HepG2 (cell line): ENCODE results near the gene C1RL. TPM values are rescaled to one million over a fixed set of nuclear protein-coding genes. Genes with fewer than 3 reads are reported as not detected.

Experiments
- ATAC-seq: fragments of 200-7000 bp; cut with Tn5 transposase; 3 replicates; pipeline ENCODE4 v1.9.1; 2020; ENCODE audit warnings: mild to moderate bottlenecking, moderate library complexity
- BruUV-seq: library from RNA; stranded (reverse); fragments of 400-500 nt; replicated peaks from 2 replicates; lab custom pipeline; 2021; lab: Mats Ljungman, UMichigan
- CTCF ChIA-PET: fragments of 300-600 bp; formaldehyde crosslinking; extraction: SDS; loops from one replicate; lab custom pipeline; 2021; ENCODE audit warnings: low total read pairs, inconsistent platforms, low intra/inter-chr PET ratio; lab: Yijun Ruan, JAX
- POLR2A ChIA-PET: fragments of 350-600 bp; sonication (Branson Sonifier 250); formaldehyde crosslinking; loops from one replicate; lab custom pipeline; 2020; ENCODE audit warnings: antibody characterized with exemption, inconsistent platforms; lab: Yijun Ruan, JAX
- DNase-seq: peaks from one replicate; pipeline ENCODE4 v3.0.0-alpha.2; 2015; ENCODE audit warnings: low spot score
- FAIRE-seq: peaks from 3 replicates; lab custom pipeline; 2011; peaks lifted over from hg19 to GRCh38; lab: Jason Lieb, UNC
- H2AFZ ChIP-seq: one replicate; pipeline ENCODE4 v1.6.1; 2011; ENCODE audit warnings: low read length, inconsistent platforms
- H3K27ac ChIP-seq: fragments of 300-600 bp; 3 replicates; pipeline ENCODE4 v1.8.0; 2011; ENCODE audit warnings: mixed run types, mild to moderate bottlenecking, mixed read lengths, low read length, inconsistent platforms; ENCODE audit not compliant: insufficient read depth; ENCODE audit errors: extremely low read length
- H3K27me3 ChIP-seq, 2 experiments: fragments of 200-600 bp in 1 of 2; 2 replicates in 1 of 2; 3 replicates in 1 of 2; pipeline versions ENCODE4 v1.6.0 to v1.8.0; 2011; ENCODE audit warnings: low read length in 2 of 2, mild to moderate bottlenecking in 2 of 2, moderate library complexity in 2 of 2, inconsistent platforms in 1 of 2; ENCODE audit not compliant: insufficient read depth in 2 of 2, control insufficient read depth in 1 of 2
- H3K36me3 ChIP-seq, 2 experiments: fragments of 200-600 bp in 1 of 2; replicated peaks in 1 of 2; 2 replicates in 1 of 2; 3 replicates in 1 of 2; pipeline versions ENCODE4 v1.5.1 to v1.8.0; 2011; ENCODE audit warnings: low read length in 2 of 2, inconsistent platforms in 1 of 2; ENCODE audit not compliant: insufficient read depth in 2 of 2, control insufficient read depth in 1 of 2
- H3K4me1 ChIP-seq: 2 replicates; pipeline ENCODE4 v1.5.1; 2012; ENCODE audit warnings: low read length, inconsistent platforms; ENCODE audit not compliant: insufficient read depth
- H3K4me2 ChIP-seq: 2 replicates; pipeline ENCODE4 v1.6.0; 2011; ENCODE audit warnings: low read depth, low read length, inconsistent platforms
- H3K4me3 ChIP-seq, 3 experiments: fragments of 200-600 bp in 1 of 3; sonication (generic), shearing (Covaris generic) in 1 of 3; replicated peaks in 1 of 3; 2 replicates each; pipeline ENCODE4 v1.5.1; 2011 to 2016; ENCODE audit warnings: low read length in 3 of 3, inconsistent platforms in 2 of 3, low read depth in 2 of 3, mild to moderate bottlenecking in 2 of 3, control low read depth in 1 of 3, mixed read lengths in 1 of 3; ENCODE audit not compliant: insufficient read depth in 1 of 3
- H3K79me2 ChIP-seq: one replicate; pipeline ENCODE4 v1.6.1; 2011; ENCODE audit warnings: low read length, inconsistent platforms; ENCODE audit not compliant: insufficient read depth
- H3K9ac ChIP-seq: 2 replicates; pipeline ENCODE4 v1.6.0; 2011; ENCODE audit warnings: mild to moderate bottlenecking, low read depth, low read length, inconsistent platforms; ENCODE audit not compliant: insufficient read depth
- H3K9me3 ChIP-seq: 2 replicates; pipeline ENCODE4 v1.5.1; 2012; ENCODE audit warnings: mild to moderate bottlenecking, low read length
- H4K20me1 ChIP-seq: 2 replicates; pipeline ENCODE4 v1.6.0; 2011; ENCODE audit warnings: inconsistent platforms, mild to moderate bottlenecking, low read length, moderate library complexity; ENCODE audit not compliant: insufficient read depth
- AGO1 ChIP-seq: fragments of 200-400 bp; formaldehyde crosslinking; IDR thresholded peaks from 2 replicates; pipeline ENCODE4 v1.6.1; 2017; ENCODE audit warnings: mild to moderate bottlenecking, low read depth, low read length, moderate library complexity; ENCODE audit not compliant: poor library complexity, severe bottlenecking
- CBX5 ChIP-seq: sonication (generic); formaldehyde crosslinking; IDR thresholded peaks from 2 replicates; pipeline ENCODE4 v1.4.0; 2020; ENCODE audit warnings: missing genetic modification reagents, borderline replicate concordance
- HMGXB4 ChIP-seq, 2 experiments: sonication (generic) in 1 of 2; formaldehyde crosslinking in 1 of 2; IDR thresholded peaks; 2 replicates each; pipeline versions ENCODE4 v1.4.0 to v1.6.1; 2018 to 2020; ENCODE audit warnings: missing genetic modification reagents in 2 of 2, borderline replicate concordance in 1 of 2, low read depth in 1 of 2, mild to moderate bottlenecking in 1 of 2, missing biosample characterization in 1 of 2
- JDP2 ChIP-seq: sonication (generic); formaldehyde crosslinking; IDR thresholded peaks from 2 replicates; pipeline ENCODE4 v1.8.1; 2022; ENCODE audit warnings: missing genetic modification reagents, borderline replicate concordance
- MED1 ChIP-seq: sonication (generic); formaldehyde crosslinking; IDR thresholded peaks from 2 replicates; pipeline ENCODE4 v1.4.0; 2020; ENCODE audit warnings: missing genetic modification reagents
- MIXL1 ChIP-seq: IDR thresholded peaks from 2 replicates; pipeline ENCODE4 v1.6.1; 2016
- MTF2 ChIP-seq: sonication (generic); formaldehyde crosslinking; IDR thresholded peaks from 2 replicates; pipeline ENCODE4 v1.5.0; 2020; ENCODE audit warnings: missing genetic modification reagents, borderline replicate concordance
- NFE2 ChIP-seq: sonication (generic); formaldehyde crosslinking; IDR thresholded peaks from 2 replicates; pipeline ENCODE4 v1.4.0; 2020; ENCODE audit warnings: missing genetic modification reagents
- PCBP1 ChIP-seq: fragments of 200-400 bp; formaldehyde crosslinking; IDR thresholded peaks from 2 replicates; pipeline ENCODE4 v1.6.1; 2017; ENCODE audit warnings: mild to moderate bottlenecking, low read depth, low read length, borderline replicate concordance
- RFX5 ChIP-seq: IDR thresholded peaks from 2 replicates; pipeline ENCODE4 v1.6.1; 2011; ENCODE audit warnings: low read depth, low read length, improper control_type of control experiment
- STAG1 ChIP-seq: sonication (generic); formaldehyde crosslinking; IDR thresholded peaks from 2 replicates; pipeline ENCODE4 v1.4.0; 2020; ENCODE audit warnings: missing genetic modification reagents
- ZFYVE20 ChIP-seq: sonication (generic); formaldehyde crosslinking; IDR thresholded peaks from 2 replicates; pipeline ENCODE4 v1.8.0; 2023; ENCODE audit warnings: low read depth, mild to moderate bottlenecking, moderate library complexity, missing genetic modification reagents, borderline replicate concordance
- ZNF253 ChIP-seq: sonication (generic); formaldehyde crosslinking; IDR thresholded peaks from 2 replicates; pipeline ENCODE4 v1.8.0; 2022; ENCODE audit warnings: mild to moderate bottlenecking, missing genetic modification reagents, borderline replicate concordance
- ZNF333 ChIP-seq: sonication (generic); formaldehyde crosslinking; IDR thresholded peaks from 2 replicates; pipeline ENCODE4 v1.4.0; 2020; ENCODE audit warnings: mild to moderate bottlenecking, missing genetic modification reagents, borderline replicate concordance
- ZNF724P ChIP-seq: sonication (generic); formaldehyde crosslinking; IDR thresholded peaks from 2 replicates; pipeline ENCODE4 v1.8.0; 2022; ENCODE audit warnings: missing genetic modification reagents, borderline replicate concordance
- ZNF816 ChIP-seq: sonication (generic); formaldehyde crosslinking; IDR thresholded peaks from 2 replicates; pipeline ENCODE4 v1.8.0; 2022; ENCODE audit warnings: missing genetic modification reagents, mild to moderate bottlenecking, borderline replicate concordance
- WGBS: methylation state at CpG from one replicate; pipeline ENCODE4 v1.1.6; 2017; ENCODE audit warnings: low lambda C conversion rate; 5-methylcytosine and 5-hydroxymethylcytosine counted together
- in situ Hi-C: cut with HindIII; loops from 2 replicates; pipeline ENCODE4 v1.10.0; 2017; ENCODE audit warnings: low pct_unique_long_range_greater_than_20kb; ENCODE audit not compliant: extremely low pct_ligation_motif_present
- intact Hi-C: fragments of 100-400 bp; cut with micrococcal nuclease; formaldehyde crosslinking; loops from one replicate; pipeline ENCODE4 v1.10.0; 2022; ENCODE audit not compliant: unreplicated experiment
- polyA plus RNA-seq, 8 experiments: library from polyadenylated mRNA; depleted of rRNA in 3 of 8; stranded (reverse) in 7 of 8; unstranded in 1 of 8; fragments of >200 nt; fragmentation: Illumina TruSeq in 4 of 8; extraction: Trizol in 4 of 8; gene quantifications; 2 replicates each; pipeline versions ENCODE4 v1.2.1 to v1.2.3, GENCODE V29; 2011 to 2016; ENCODE audit warnings: low read depth in 4 of 8, missing spikeins in 1 of 8, mixed read lengths in 1 of 8; ENCODE audit not compliant: insufficient read depth in 1 of 8
- total RNA-seq, 5 experiments: library from RNA; depleted of rRNA; stranded (reverse); fragments of >200 nt; fragmentation: Illumina TruSeq; extraction: Trizol; gene quantifications; 2 replicates each; pipeline ENCODE4 v1.2.3, GENCODE V29; 2016; ENCODE audit warnings: low read depth in 1 of 5
- TF ChIP-seq, protein P1 (sequence below): sonication (generic); formaldehyde crosslinking; IDR thresholded peaks from 2 replicates; pipeline ENCODE4 v1.5.1; 2020; ENCODE audit warnings: mild to moderate bottlenecking, missing genetic modification reagents, moderate library complexity

Gene C1RL
- total and polyA plus RNA-seq, 2 of the 13 experiments (the other 11 are each of a cell fraction or from before 2014, with no cell fraction given) = 28.9 to 53.1 TPM

DNA sequence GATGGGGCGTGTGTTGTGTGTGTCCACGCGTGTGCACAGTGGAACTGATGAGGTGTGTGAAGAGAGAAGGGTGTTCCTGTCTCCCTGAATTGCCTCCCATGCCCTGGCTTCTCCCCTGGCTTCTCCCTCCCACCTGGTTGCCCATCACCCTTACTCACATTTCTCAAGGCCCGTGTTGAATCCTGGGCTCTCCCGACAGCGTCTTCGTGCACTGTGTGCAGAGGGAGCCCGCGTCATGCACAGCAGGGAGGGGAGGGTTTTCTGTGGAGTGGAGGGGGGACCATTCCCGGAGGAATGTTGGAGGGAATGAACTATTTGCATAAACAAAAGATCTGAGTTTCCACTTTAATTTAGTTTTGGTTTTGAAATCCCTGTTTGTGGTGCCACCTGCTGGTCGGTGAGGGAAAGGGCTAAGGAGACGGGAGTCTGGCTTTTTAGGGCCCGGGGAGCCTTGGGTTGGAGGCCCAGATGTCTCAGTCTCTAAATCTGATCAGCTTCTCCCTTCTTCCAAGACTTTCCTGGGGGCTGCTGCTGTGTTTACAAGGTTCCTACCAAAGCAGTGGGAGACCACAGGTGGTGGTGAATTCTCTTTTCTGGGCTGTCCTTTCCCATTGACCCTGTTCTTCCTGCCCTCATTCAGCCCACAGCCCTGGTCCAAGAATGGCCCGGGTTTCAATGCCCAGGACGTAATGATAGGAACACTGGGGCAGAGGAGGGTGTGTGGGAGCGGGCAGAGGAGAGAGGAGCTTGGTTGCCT is 16.6 kb downstream of the C1RL start, which contains the start of gene C1R:
TSS of gene C1R (minus strand) at position 217 of the 757 bp plus-strand sequence. CDS start at position 160, 57 bp downstream.
- intact Hi-C loops (loop anchor here (1.0 to 2.0 kb wide), 3 partner anchors 16 to 148 kb away; partner anchors contain the start of genes C12orf57, C1RL and C1S), in situ Hi-C loops (loop anchor here (5.0 kb wide), 1 partner anchor 35 kb away; no protein-coding TSS in a partner anchor)
- peak; percentile 52 for ATAC-seq
- Histone ChIP-seq H3K9ac (peak within 1 kb of the TSS; percentile 13; the same call in 1 of the 2 replicates), H3K27ac (no peak within 1 kb of the TSS), H3K4me3 (peak within 1 kb of the TSS; percentile 53 to 68 (median 53); a peak in 5 of 6 replicates), H3K36me3 (no peaks in the 10 kb centered on the region), H3K27me3 (peaks cover 0 to 2% of the 10 kb centered on the region in 2 experiments; a peak in 1 of 5 replicates), H3K4me2 (peak within 1 kb of the TSS; percentile 73), H3K79me2 (no peaks in the 10 kb centered on the region), H3K9me3 (no peaks in the 10 kb centered on the region), H2AFZ (no peak within 1 kb of the TSS), H3K4me1 (peaks cover 27% of the 10 kb centered on the region), H4K20me1 (no peaks in the 10 kb centered on the region; the same call in 1 of the 2 replicates)
- peak; percentile 48 for DNase-seq
- ChIA-PET CTCF (interaction anchor here (0.7 to 5.0 kb wide), 8 partner anchors 10 to 148 kb away, joined by 3 to 45 read pairs (median 4); partner anchors contain the start of genes C12orf57, C1RL, C1S and LPCAT3), POLR2A (interaction anchor here (1.0 to 2.7 kb wide), 3 partner anchors 16 to 148 kb away, joined by 4 to 9 read pairs (median 6); partner anchors contain the start of genes C12orf57, C1S and RNU7-1)
- no TSS peak for BruUV-seq
- WGBS = 10% methylated on average over 16 of the region's 16 CpGs
- peak; percentile 76 for FAIRE-seq
- 0 out of 2 replicates have a peak, but pooled peaks have one; percentile 35 for TF ChIP-seq ZNF253 (CRISPR knock-in tag)
- TF ChIP-seq HMGXB4 (CRISPR knock-in tag; IDR thresholded peaks at IDR 0.05; ENCODE audit: borderline replicate concordance in 1 of 2, low read depth in 1 of 2) = peak in 1 of 2 experiments; percentile 33; a peak in 1 of 4 replicates
- TF ChIP-seq CBX5 (CRISPR knock-in tag) = no peak
- peak; percentile 5 for TF ChIP-seq AGO1
- TF ChIP-seq MIXL1 (CRISPR knock-in tag) = no peak
- TF ChIP-seq MED1 = no peak
- 0 out of 2 replicates have a peak, but pooled peaks have one; percentile 25 for TF ChIP-seq MTF2 (CRISPR knock-in tag)
- TF ChIP-seq ZNF724P (CRISPR knock-in tag) = no peak
- TF ChIP-seq PCBP1 = no peak
- TF ChIP-seq NFE2 (CRISPR knock-in tag) = no peak
- TF ChIP-seq ZNF816 (CRISPR knock-in tag) = no peak
- no peak for TF ChIP-seq RFX5
- TF ChIP-seq, protein P1, sequence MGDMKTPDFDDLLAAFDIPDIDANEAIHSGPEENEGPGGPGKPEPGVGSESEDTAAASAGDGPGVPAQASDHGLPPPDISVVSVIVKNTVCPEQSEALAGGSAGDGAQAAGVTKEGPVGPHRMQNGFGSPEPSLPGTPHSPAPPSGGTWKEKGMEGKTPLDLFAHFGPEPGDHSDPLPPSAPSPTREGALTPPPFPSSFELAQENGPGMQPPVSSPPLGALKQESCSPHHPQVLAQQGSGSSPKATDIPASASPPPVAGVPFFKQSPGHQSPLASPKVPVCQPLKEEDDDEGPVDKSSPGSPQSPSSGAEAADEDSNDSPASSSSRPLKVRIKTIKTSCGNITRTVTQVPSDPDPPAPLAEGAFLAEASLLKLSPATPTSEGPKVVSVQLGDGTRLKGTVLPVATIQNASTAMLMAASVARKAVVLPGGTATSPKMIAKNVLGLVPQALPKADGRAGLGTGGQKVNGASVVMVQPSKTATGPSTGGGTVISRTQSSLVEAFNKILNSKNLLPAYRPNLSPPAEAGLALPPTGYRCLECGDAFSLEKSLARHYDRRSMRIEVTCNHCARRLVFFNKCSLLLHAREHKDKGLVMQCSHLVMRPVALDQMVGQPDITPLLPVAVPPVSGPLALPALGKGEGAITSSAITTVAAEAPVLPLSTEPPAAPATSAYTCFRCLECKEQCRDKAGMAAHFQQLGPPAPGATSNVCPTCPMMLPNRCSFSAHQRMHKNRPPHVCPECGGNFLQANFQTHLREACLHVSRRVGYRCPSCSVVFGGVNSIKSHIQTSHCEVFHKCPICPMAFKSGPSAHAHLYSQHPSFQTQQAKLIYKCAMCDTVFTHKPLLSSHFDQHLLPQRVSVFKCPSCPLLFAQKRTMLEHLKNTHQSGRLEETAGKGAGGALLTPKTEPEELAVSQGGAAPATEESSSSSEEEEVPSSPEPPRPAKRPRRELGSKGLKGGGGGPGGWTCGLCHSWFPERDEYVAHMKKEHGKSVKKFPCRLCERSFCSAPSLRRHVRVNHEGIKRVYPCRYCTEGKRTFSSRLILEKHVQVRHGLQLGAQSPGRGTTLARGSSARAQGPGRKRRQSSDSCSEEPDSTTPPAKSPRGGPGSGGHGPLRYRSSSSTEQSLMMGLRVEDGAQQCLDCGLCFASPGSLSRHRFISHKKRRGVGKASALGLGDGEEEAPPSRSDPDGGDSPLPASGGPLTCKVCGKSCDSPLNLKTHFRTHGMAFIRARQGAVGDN (CRISPR knock-in tag) = peak; percentile 51
- no peak for TF ChIP-seq JDP2 (CRISPR knock-in tag)
- no peak for TF ChIP-seq ZFYVE20
- 0 out of 2 replicates have a peak, but pooled peaks have one; percentile 31 for TF ChIP-seq ZNF333 (CRISPR knock-in tag)
- peak; percentile 78 for TF ChIP-seq STAG1 (CRISPR knock-in tag)
